Adipocyte (in vitro differentiated cells): ENCODE measurements around the gene RUNDC3A.
A peak's percentile ranks its signal among the peaks of the same experiment; 100 is the strongest.
"Not testable (repeated sequence)": the region's sequence is repeated elsewhere in the genome, so short reads cannot be mapped to it uniquely, and the experiment has no call there.

Experiments
- DNase-seq: peaks from one replicate; pipeline ENCODE4 v3.0.0-alpha.2; 2015; ENCODE audit warnings: low read depth
- H3K27me3 ChIP-seq: replicated peaks from 2 replicates; pipeline ENCODE4 v1.7.0; 2013; ENCODE audit warnings: mild to moderate bottlenecking, low read length, moderate library complexity; ENCODE audit not compliant: control insufficient read depth, insufficient read depth
- H3K36me3 ChIP-seq: 2 replicates; pipeline ENCODE4 v1.7.0; 2013; ENCODE audit warnings: low read length, mild to moderate bottlenecking, moderate library complexity; ENCODE audit not compliant: control insufficient read depth, insufficient read depth, severe bottlenecking
- H3K4me1 ChIP-seq: 2 replicates; pipeline ENCODE4 v1.7.0; 2013; ENCODE audit warnings: mild to moderate bottlenecking, low read length, moderate library complexity; ENCODE audit not compliant: control insufficient read depth, insufficient read depth
- H3K4me3 ChIP-seq: 2 replicates; pipeline ENCODE4 v1.7.0; 2013; ENCODE audit warnings: mild to moderate bottlenecking, low read length, moderate library complexity
- H3K9ac ChIP-seq: 2 replicates; pipeline ENCODE4 v1.7.0; 2013; ENCODE audit warnings: mild to moderate bottlenecking, low read length, moderate library complexity
- H3K9me3 ChIP-seq: 2 replicates; pipeline ENCODE4 v1.7.0; 2013; ENCODE audit warnings: mild to moderate bottlenecking, low read length, moderate library complexity; ENCODE audit not compliant: control insufficient read depth

The RUNDC3A gene

GRCh38 chr17:44347206-44348055, 39.0 kb downstream of the RUNDC3A start:
- not testable (repeated sequence) for H3K4me3 ChIP-seq, H3K9ac ChIP-seq, H3K9me3 ChIP-seq, H3K27me3 ChIP-seq, H3K4me1 ChIP-seq, DNase-seq
- H3K36me3 ChIP-seq, result peaks cover 20% of the 10 kb centered on the region

- peaks cover 7% of the 10 kb centered on the region for H3K4me1 ChIP-seq
- H3K9me3 ChIP-seq, result no peaks in the 10 kb centered on the region
- no peak overlapping the region for H3K9ac ChIP-seq
- no peak overlapping the region for H3K4me3 ChIP-seq
- no peaks in the 10 kb centered on the region for H3K27me3 ChIP-seq
- H3K36me3 ChIP-seq, result peaks cover 28% of the 10 kb centered on the region
- DNase-seq, result peak; percentile 59
Observed at GRCh38 chr17:44348234-44348987, 40.0 kb downstream of the RUNDC3A start.

GRCh38 chr17:44348988-44349364, 40.6 kb downstream of the RUNDC3A start:
- Histone ChIP-seq H3K36me3 (peaks cover 28% of the 10 kb centered on the region), H3K4me1 (peaks cover 7% of the 10 kb centered on the region), H3K9me3 (no peaks in the 10 kb centered on the region), H3K4me3 (no peak overlapping the region), H3K9ac (no peak overlapping the region), H3K27me3 (no peaks in the 10 kb centered on the region)
- no peak for DNase-seq

- H3K36me3 ChIP-seq, result peaks cover 28% of the 10 kb centered on the region
- peaks cover 4% of the 10 kb centered on the region for H3K4me1 ChIP-seq
- H3K27me3 ChIP-seq, result no peaks in the 10 kb centered on the region
- H3K9ac ChIP-seq, result no peak overlapping the region
- DNase-seq, result no peak
- no peak overlapping the region for H3K4me3 ChIP-seq
- no peaks in the 10 kb centered on the region for H3K9me3 ChIP-seq
Observed at GRCh38 chr17:44349553-44350070, 41.2 kb downstream of the RUNDC3A start.

GRCh38 chr17:44350733-44351226, 42.4 kb downstream of the RUNDC3A start:
- Histone ChIP-seq H3K9me3 (no peaks in the 10 kb centered on the region), H3K9ac (no peak overlapping the region), H3K4me1 (peaks cover 4% of the 10 kb centered on the region), H3K36me3 (peaks cover 28% of the 10 kb centered on the region), H3K4me3 (no peak overlapping the region), H3K27me3 (no peaks in the 10 kb centered on the region)
- DNase-seq, result peak; percentile 73

- Histone ChIP-seq H3K4me3 (no peak overlapping the region), H3K36me3 (peaks cover 28% of the 10 kb centered on the region), H3K4me1 (peaks cover 4% of the 10 kb centered on the region), H3K9ac (no peak overlapping the region), H3K27me3 (no peaks in the 10 kb centered on the region), H3K9me3 (no peaks in the 10 kb centered on the region)
- no peak for DNase-seq
Observed at GRCh38 chr17:44351464-44351863, 43.1 kb downstream of the RUNDC3A start.

GRCh38 chr17:44351961-44352827, 43.8 kb downstream of the RUNDC3A start:
- no peak for DNase-seq
- peaks cover 28% of the 10 kb centered on the region for H3K36me3 ChIP-seq
- no peak overlapping the region for H3K4me3 ChIP-seq
- no peaks in the 10 kb centered on the region for H3K27me3 ChIP-seq
- peaks cover 4% of the 10 kb centered on the region for H3K4me1 ChIP-seq
- H3K9ac ChIP-seq, result no peak overlapping the region
- H3K9me3 ChIP-seq, result no peaks in the 10 kb centered on the region

- Histone ChIP-seq H3K9ac (peak overlapping the region; percentile 25), H3K36me3 (peaks cover 28% of the 10 kb centered on the region), H3K4me3 (peak overlapping the region; percentile 41), H3K9me3 (no peaks in the 10 kb centered on the region), H3K4me1 (peaks cover 4% of the 10 kb centered on the region), H3K27me3 (no peaks in the 10 kb centered on the region)
- no peak for DNase-seq
Observed at GRCh38 chr17:44352828-44353671, 44.6 kb downstream of the RUNDC3A start.

GRCh38 chr17:44353672-44354331, 45.4 kb downstream of the RUNDC3A start:
- peak overlapping the region; percentile 41 for H3K4me3 ChIP-seq
- DNase-seq, result no peak
- H3K4me1 ChIP-seq, result no peaks in the 10 kb centered on the region

More at GRCh38 chr17:44353672-44354331, 45.4 kb downstream of the RUNDC3A start:
- no peaks in the 10 kb centered on the region for H3K27me3 ChIP-seq
- H3K9me3 ChIP-seq, result no peaks in the 10 kb centered on the region
- H3K36me3 ChIP-seq, result peaks cover 28% of the 10 kb centered on the region
- peak overlapping the region; percentile 25 for H3K9ac ChIP-seq
